Measurements from ENCODE around the gene KLHDC10. TPM values are rescaled to one million over a fixed set of nuclear protein-coding genes. Genes with fewer than 3 reads are reported as not detected.

Gene KLHDC10
- total and polyA plus RNA-seq, 2 donors (not counting 3 experiments of a cell fraction or from before 2014, with no cell fraction given): 14.9 to 31.3 TPM

- DNase-seq (ENCODE audit: low read depth, low spot score): no peak
- Histone ChIP-seq H3K27ac (ENCODE audit: insufficient read depth, low read depth, low read length) (no peak overlapping the region), H3K4me3 (replicated peaks in 1 of 3; ENCODE audit: insufficient read depth in 1 of 3, low read depth in 1 of 3, low read length in 3 of 3) (no peak overlapping the region), H4K20me1 (replicated peaks; ENCODE audit: control insufficient read depth, extremely low read depth, insufficient read depth, low read length) (no peaks in the 10 kb centered on the region), H3K9me3 (replicated peaks; ENCODE audit: control insufficient read depth, insufficient read depth, low read length) (no peaks in the 10 kb centered on the region), H2AFZ (ENCODE audit: low read depth, low read length) (no peak overlapping the region), H3K9me1 (replicated peaks; ENCODE audit: control insufficient read depth, extremely low read depth, insufficient read depth, low read length) (no peaks in the 10 kb centered on the region), H3K27me3 (ENCODE audit: control insufficient read depth in 2 of 2, insufficient read depth in 2 of 2, low read length in 2 of 2) (no peaks in the 10 kb centered on the region), H3K9ac (replicated peaks; ENCODE audit: extremely low read depth, insufficient read depth, low read length) (no peak overlapping the region), H3K4me2 (ENCODE audit: insufficient read depth, low read length) (no peak overlapping the region), H3K79me2 (ENCODE audit: control insufficient read depth, insufficient read depth, low read length) (no peaks in the 10 kb centered on the region), H3K36me3 (ENCODE audit: control insufficient read depth in 2 of 2, extremely low read depth in 1 of 2, insufficient read depth in 2 of 2, low read length in 2 of 2) (no peaks in the 10 kb centered on the region), H3K4me1 (ENCODE audit: control insufficient read depth, extremely low read depth, insufficient read depth, low read length) (peaks cover 6% of the 10 kb centered on the region)
- BruUV-seq (replicated peaks): no TSS peak
- CTCF ChIA-PET: no interaction called here
- dilution Hi-C loops (cut with MboI; ENCODE audit: extremely low pct_ligation_motif_present, low sequenced_read_pairs) (no loop called here), intact Hi-C loops (cut with micrococcal nuclease) (loop anchor here (5.0 kb wide), 1 partner anchor 1317 kb away; no protein-coding TSS in a partner anchor)
- TF ChIP-seq, protein P1, sequence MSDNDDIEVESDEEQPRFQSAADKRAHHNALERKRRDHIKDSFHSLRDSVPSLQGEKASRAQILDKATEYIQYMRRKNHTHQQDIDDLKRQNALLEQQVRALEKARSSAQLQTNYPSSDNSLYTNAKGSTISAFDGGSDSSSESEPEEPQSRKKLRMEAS (IDR thresholded peaks at IDR 0.05; ENCODE audit: insufficient read depth, insufficient read length): no peak
- TF ChIP-seq POLR2AphosphoS5 (IDR thresholded peaks at IDR 0.05; ENCODE audit: insufficient read depth, low read depth, low read length) (no peak), JUN (IDR thresholded peaks at IDR 0.05; ENCODE audit: borderline replicate concordance, insufficient read depth, insufficient read length, low read depth) (no peak), GATA2 (IDR thresholded peaks at IDR 0.05; ENCODE audit: insufficient read depth, insufficient read length, low read depth, low read length) (no peak), EZH2 (IDR thresholded peaks at IDR 0.05; ENCODE audit: borderline replicate concordance, low read depth, low read length, severe bottlenecking) (no peak), CTCF (IDR thresholded peaks at IDR 0.05; ENCODE audit: extremely low read depth in 1 of 2, insufficient read depth in 1 of 2, low read depth in 1 of 2, low read length in 2 of 2) (no peak), POLR2A (IDR thresholded peaks at IDR 0.05; ENCODE audit: low read depth, low read length) (no peak), FOS (IDR thresholded peaks at IDR 0.05; ENCODE audit: borderline replicate concordance, insufficient read depth, low read length) (no peak), MYC (IDR thresholded peaks at IDR 0.05; ENCODE audit: low read depth, low read length) (no peak)
- no peak for FAIRE-seq
- POLR2A ChIA-PET: no interaction called here
Observed at GRCh38 chr7:130143986-130144311, 73.6 kb downstream of the KLHDC10 start.

Data from endothelial cell of umbilical vein (primary cell).